ENCODE measurements around the gene EXOC4. TPM values are rescaled to one million over a fixed set of nuclear protein-coding genes. Genes with fewer than 3 reads are reported as not detected.

EXOC4 gene
- total RNA-seq, 4 donors from 2014 or later, result 36.9 to 78.0 (median 52.2) TPM

DNA sequence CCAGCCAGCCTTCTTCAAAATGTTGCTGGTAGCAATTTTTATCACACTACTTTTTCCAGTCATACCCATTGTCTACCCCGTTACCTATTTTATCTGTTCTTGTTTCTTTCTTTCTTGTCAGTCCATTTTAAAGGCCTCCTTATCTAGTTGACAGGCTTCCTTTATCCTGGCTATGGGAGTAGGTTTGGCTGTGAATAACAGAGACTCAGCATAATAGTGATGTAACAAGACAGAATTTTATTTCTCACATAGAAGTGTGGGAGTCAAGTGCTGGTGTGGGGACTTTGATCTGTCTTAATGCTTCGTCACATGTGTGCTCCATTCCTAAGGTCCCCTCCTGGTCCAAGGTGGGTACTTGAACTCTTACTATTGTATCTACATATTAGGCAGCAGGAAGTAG lies 283.6 kb downstream of the EXOC4 start:
- H3K36me3 ChIP-seq, result no peaks in the 10 kb centered on the region
- intact Hi-C loops (cut with DNase I; ENCODE audit: low total_unique reads), result no loop called here
- H3K27me3 ChIP-seq, result no peaks in the 10 kb centered on the region
- H3K9me3 ChIP-seq, result no peaks in the 10 kb centered on the region
- in situ Hi-C loops (cut with MboI; ENCODE audit: low sequenced_read_pairs in 4 of 4), result no loop called here
- H3K4me3 ChIP-seq, result no peak overlapping the region
- TF ChIP-seq POLR2A (IDR thresholded peaks at IDR 0.05), result no peak
- TF ChIP-seq, protein P1, sequence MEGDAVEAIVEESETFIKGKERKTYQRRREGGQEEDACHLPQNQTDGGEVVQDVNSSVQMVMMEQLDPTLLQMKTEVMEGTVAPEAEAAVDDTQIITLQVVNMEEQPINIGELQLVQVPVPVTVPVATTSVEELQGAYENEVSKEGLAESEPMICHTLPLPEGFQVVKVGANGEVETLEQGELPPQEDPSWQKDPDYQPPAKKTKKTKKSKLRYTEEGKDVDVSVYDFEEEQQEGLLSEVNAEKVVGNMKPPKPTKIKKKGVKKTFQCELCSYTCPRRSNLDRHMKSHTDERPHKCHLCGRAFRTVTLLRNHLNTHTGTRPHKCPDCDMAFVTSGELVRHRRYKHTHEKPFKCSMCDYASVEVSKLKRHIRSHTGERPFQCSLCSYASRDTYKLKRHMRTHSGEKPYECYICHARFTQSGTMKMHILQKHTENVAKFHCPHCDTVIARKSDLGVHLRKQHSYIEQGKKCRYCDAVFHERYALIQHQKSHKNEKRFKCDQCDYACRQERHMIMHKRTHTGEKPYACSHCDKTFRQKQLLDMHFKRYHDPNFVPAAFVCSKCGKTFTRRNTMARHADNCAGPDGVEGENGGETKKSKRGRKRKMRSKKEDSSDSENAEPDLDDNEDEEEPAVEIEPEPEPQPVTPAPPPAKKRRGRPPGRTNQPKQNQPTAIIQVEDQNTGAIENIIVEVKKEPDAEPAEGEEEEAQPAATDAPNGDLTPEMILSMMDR (IDR thresholded peaks at IDR 0.05 in 4 of 5, conservative IDR thresholded peaks at IDR 0.05 in 1 of 5), result no peak
- no peak overlapping the region for H3K27ac ChIP-seq
- peaks cover 5 to 28% of the 10 kb centered on the region in 2 donors for H3K4me1 ChIP-seq
- ATAC-seq, result no peak
- no peak for DNase-seq

DNA sequence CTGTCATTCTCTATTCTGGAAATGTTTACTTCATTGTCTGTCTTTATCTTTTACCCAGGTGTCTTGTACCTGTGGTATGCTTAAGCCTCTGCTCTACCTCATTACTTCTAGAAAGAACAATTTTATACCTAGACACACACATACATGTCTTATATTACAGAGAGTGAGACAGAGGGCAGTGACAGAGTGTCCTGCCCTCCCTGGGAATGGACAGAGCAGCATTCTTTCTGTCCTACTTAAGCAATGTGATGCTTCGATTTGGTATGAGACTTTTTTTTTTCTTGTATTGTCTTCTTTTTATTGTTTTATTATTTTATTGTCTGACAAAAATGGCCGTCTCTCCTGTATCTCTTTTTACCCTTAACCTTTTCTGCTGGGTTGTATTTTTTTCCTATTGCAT lies 286.1 kb downstream of the EXOC4 start:
- intact Hi-C loops (cut with DNase I; ENCODE audit: low total_unique reads), result no loop called here
- TF ChIP-seq POLR2A (IDR thresholded peaks at IDR 0.05), result no peak
- TF ChIP-seq, protein P1 (IDR thresholded peaks at IDR 0.05 in 4 of 5, conservative IDR thresholded peaks at IDR 0.05 in 1 of 5), result no peak
- H3K27me3 ChIP-seq, result no peaks in the 10 kb centered on the region
- DNase-seq (no peak), ATAC-seq (no peak)
- H3K9me3 ChIP-seq, result no peaks in the 10 kb centered on the region
- in situ Hi-C loops (cut with MboI; ENCODE audit: low sequenced_read_pairs in 4 of 4), result no loop called here
- H3K4me3 ChIP-seq, result no peak overlapping the region
- H3K27ac ChIP-seq, result no peak overlapping the region
- H3K36me3 ChIP-seq, result no peaks in the 10 kb centered on the region
- peaks cover 0 to 16% of the 10 kb centered on the region in 2 donors for H3K4me1 ChIP-seq

DNA sequence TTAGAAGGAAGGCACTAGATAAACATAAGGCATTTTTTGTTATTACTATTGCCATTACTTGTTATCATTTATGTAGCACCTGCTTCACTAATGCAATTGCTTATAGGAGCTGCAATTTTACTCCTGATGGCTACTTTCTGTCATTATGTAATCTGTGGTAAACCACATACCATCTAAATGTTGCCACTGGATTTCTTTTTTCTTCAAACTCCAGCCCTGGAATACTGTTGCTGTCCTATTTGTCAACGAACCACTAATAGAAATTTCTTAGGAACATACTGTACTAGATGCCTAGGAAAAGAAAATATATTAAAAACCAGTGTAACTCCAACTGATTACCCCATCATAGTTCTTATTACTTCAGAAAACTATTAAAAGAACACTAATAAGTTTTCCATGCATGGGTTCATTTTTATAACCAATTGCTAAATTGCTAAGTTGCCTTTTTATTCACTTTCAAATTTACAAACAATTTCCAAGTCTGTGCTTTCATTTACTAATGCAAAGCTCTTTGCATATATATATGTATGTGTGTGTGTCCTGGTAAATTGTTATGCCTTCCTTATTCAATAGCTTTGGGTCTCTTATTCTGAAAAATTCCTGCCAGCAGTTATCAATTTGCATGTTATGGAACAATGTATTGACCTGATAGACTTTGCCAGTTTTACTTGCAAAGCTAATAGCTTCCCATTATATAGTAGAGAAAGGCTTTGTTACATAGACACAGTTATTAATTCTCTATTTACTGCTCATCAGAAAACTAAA lies 287.4 kb downstream of the EXOC4 start:
- DNase-seq (no peak), ATAC-seq (no peak)
- Histone ChIP-seq H3K27me3 (no peaks in the 10 kb centered on the region), H3K4me3 (no peak overlapping the region), H3K4me1 (peaks cover 0 to 16% of the 10 kb centered on the region in 2 donors), H3K36me3 (no peaks in the 10 kb centered on the region), H3K9me3 (no peaks in the 10 kb centered on the region), H3K27ac (no peak overlapping the region)
- in situ Hi-C loops (cut with MboI; ENCODE audit: low sequenced_read_pairs in 4 of 4), result no loop called here
- intact Hi-C loops (cut with DNase I; ENCODE audit: low total_unique reads), result no loop called here
- TF ChIP-seq POLR2A (IDR thresholded peaks at IDR 0.05), result no peak
- TF ChIP-seq, protein P1 (IDR thresholded peaks at IDR 0.05 in 4 of 5, conservative IDR thresholded peaks at IDR 0.05 in 1 of 5), result no peak

DNA sequence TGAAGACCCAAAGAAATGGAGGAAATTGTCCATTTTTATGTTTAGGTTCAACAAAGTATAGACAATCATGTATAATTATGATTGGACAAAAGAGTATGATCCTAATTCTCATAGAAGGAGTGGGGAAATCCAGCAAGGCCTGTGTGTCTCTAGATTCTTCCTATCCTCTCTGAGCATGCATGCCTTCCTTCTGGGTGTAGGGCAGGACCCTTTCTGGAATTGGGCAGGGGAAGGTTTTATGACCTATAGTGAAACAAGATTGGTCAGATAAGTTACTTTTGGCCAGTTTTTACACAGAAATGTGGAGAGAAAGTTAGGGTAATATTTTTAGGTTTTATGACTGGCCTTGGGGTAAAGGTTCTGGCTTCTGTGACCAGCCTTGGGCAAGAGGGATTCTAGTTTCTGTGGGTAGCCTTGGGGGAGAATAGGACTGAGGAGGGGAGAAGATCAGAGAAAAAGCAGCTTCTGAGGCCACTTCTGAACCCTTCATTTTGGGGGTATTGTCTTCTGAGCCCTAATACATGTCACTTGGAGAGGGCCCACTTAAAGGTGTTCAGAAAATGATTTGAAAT lies 289.4 kb downstream of the EXOC4 start:
- TF ChIP-seq, protein P1 (IDR thresholded peaks at IDR 0.05 in 4 of 5, conservative IDR thresholded peaks at IDR 0.05 in 1 of 5), result no peak
- TF ChIP-seq POLR2A (IDR thresholded peaks at IDR 0.05), result no peak
- Histone ChIP-seq H3K4me1 (peaks cover 0 to 16% of the 10 kb centered on the region in 2 donors), H3K27me3 (no peaks in the 10 kb centered on the region), H3K4me3 (no peak overlapping the region), H3K27ac (no peak overlapping the region), H3K9me3 (no peaks in the 10 kb centered on the region), H3K36me3 (no peaks in the 10 kb centered on the region)
- intact Hi-C loops (cut with DNase I; ENCODE audit: low total_unique reads) (no loop called here), in situ Hi-C loops (cut with MboI; ENCODE audit: low sequenced_read_pairs in 4 of 4) (no loop called here)
- no peak for ATAC-seq
- no peak for DNase-seq

Measured in gastrocnemius medialis (tissue), 4 donors.